NT2/D1 (cell line): ENCODE measurements around the gene TRIML2.
"Not testable (repeated sequence)": the region's sequence is repeated elsewhere in the genome, so short reads cannot be mapped to it uniquely, and the experiment has no call there.

Source experiments
- DNase-seq: peaks from one replicate; pipeline ENCODE4 v3.0.0-alpha.2; 2011; ENCODE audit warnings: low read depth, low spot score
- H3K27me3 ChIP-seq: 2 replicates; pipeline ENCODE4 v1.6.0; 2011; ENCODE audit warnings: mild to moderate bottlenecking; ENCODE audit not compliant: insufficient read length, insufficient read depth
- H3K36me3 ChIP-seq: 2 replicates; pipeline ENCODE4 v1.6.1; 2011; ENCODE audit warnings: mild to moderate bottlenecking, low read length, mixed read lengths; ENCODE audit not compliant: insufficient read depth, insufficient read length
- H3K4me1 ChIP-seq: 2 replicates; pipeline ENCODE4 v1.5.1; 2011; ENCODE audit not compliant: insufficient read depth, insufficient read length
- H3K4me3 ChIP-seq: 2 replicates; pipeline ENCODE4 v1.5.1; 2011; ENCODE audit warnings: low read depth; ENCODE audit not compliant: insufficient read length
- H3K9ac ChIP-seq: 2 replicates; pipeline ENCODE4 v1.6.0; 2011; ENCODE audit warnings: low read depth; ENCODE audit not compliant: insufficient read length
- H3K9me3 ChIP-seq: 2 replicates; pipeline ENCODE4 v1.5.1; 2011; ENCODE audit warnings: mild to moderate bottlenecking, low read length; ENCODE audit not compliant: insufficient read depth
- SUZ12 ChIP-seq: IDR thresholded peaks from 2 replicates; pipeline ENCODE4 v1.6.1; 2011; ENCODE audit not compliant: insufficient read length, insufficient read depth; ENCODE audit errors: extremely low read depth
- YY1 ChIP-seq: IDR thresholded peaks from 2 replicates; pipeline ENCODE4 v1.6.1; 2011; ENCODE audit not compliant: insufficient read length, insufficient read depth
- ZNF274 ChIP-seq: IDR thresholded peaks from 2 replicates; pipeline ENCODE4 v1.6.1; 2011; ENCODE audit warnings: mild to moderate bottlenecking, low read depth, low read length

The TRIML2 gene

GRCh38 chr4:188046657-188047056 lies 62.7 kb downstream of the TRIML2 start:
- no peaks in the 10 kb centered on the region for H3K4me1 ChIP-seq
- no peak overlapping the region for H3K9ac ChIP-seq
- DNase-seq: no peak
- no peaks in the 10 kb centered on the region for H3K27me3 ChIP-seq
- no peak overlapping the region for H3K4me3 ChIP-seq
- no peaks in the 10 kb centered on the region for H3K36me3 ChIP-seq
- TF ChIP-seq SUZ12 (no peak), YY1 (no peak), ZNF274 (no peak)
- no peaks in the 10 kb centered on the region for H3K9me3 ChIP-seq

DNA sequence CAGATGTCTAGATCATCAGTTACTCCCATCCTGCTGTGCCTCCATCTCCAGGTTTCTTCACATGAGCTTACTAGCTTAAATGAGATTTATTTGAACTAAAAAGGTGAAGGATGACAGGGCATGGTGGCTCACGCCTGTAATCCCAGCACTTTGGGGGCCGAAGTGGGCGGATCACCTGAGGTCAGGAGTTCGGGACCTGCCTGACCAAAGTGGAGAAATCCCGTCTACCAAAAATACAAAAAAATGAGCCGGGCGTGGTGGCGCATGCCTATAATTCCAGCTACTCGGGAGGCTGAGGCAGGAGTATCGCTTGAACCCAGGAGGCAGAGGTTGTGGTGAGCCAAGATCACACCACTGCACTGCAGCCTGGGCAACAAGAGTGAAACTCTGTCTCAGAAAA lies 63.9 kb downstream of the TRIML2 start:
- H3K27me3 ChIP-seq, H3K36me3 ChIP-seq, DNase-seq, H3K4me1 ChIP-seq, H3K9ac ChIP-seq, H3K9me3 ChIP-seq, H3K4me3 ChIP-seq: not testable (repeated sequence)

DNA sequence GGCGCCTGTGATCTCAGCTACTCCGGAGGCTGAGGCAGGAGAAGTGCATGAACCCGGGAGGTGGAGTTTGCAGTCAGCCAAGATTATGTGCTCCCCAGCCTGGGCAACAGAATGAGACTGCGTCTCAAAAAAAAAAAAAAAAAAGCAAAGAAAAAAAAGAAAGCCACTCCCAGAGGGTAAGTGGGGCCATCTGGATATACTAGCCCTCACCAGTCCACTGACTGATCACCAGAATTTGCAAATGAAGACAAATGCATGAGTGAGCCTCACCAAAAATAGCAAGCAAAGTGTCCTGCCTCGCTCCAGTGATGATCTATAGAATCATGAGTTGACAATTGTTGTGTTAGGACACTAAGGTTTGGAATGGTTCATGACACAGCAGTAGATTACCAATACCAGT lies 66.2 kb downstream of the TRIML2 start:
- TF ChIP-seq YY1 (no peak), ZNF274 (no peak), SUZ12 (no peak)
- DNase-seq: no peak
- Histone ChIP-seq H3K9ac (no peak overlapping the region), H3K27me3 (no peaks in the 10 kb centered on the region), H3K4me3 (no peak overlapping the region), H3K4me1 (no peaks in the 10 kb centered on the region), H3K36me3 (no peaks in the 10 kb centered on the region), H3K9me3 (no peaks in the 10 kb centered on the region)

GRCh38 chr4:188042191-188042590 lies 67.2 kb downstream of the TRIML2 start:
- no peak for DNase-seq
- H3K36me3 ChIP-seq: no peaks in the 10 kb centered on the region
- H3K9ac ChIP-seq: no peak overlapping the region
- H3K4me1 ChIP-seq: no peaks in the 10 kb centered on the region
- no peak overlapping the region for H3K4me3 ChIP-seq
- TF ChIP-seq SUZ12 (no peak), ZNF274 (no peak), YY1 (no peak)
- H3K27me3 ChIP-seq: no peaks in the 10 kb centered on the region
- no peaks in the 10 kb centered on the region for H3K9me3 ChIP-seq

- Histone ChIP-seq H3K4me1 (no peaks in the 10 kb centered on the region), H3K36me3 (no peaks in the 10 kb centered on the region), H3K9ac (no peak overlapping the region), H3K27me3 (no peaks in the 10 kb centered on the region), H3K9me3 (no peaks in the 10 kb centered on the region), H3K4me3 (no peak overlapping the region)
- DNase-seq: no peak
- TF ChIP-seq YY1: no peak
- no peak for TF ChIP-seq SUZ12
Measured at GRCh38 chr4:188041721-188042120, 67.7 kb downstream of the TRIML2 start.
